Body of pancreas (tissue), 4 donors: ENCODE measurements around the gene CDC42EP1.

Experiments used
- CTCF ChIP-seq, 7 experiments: fragments of 450-650 bp in 4 of 7; fragments of 200-600 bp in 3 of 7; sonication (generic) in 3 of 7; IDR thresholded peaks; one replicate each; pipeline ENCODE4 v1.5.1; 2016 to 2019; ENCODE audit warnings: antibody characterized with exemption in 7 of 7
- POLR2A ChIP-seq, 3 donors: fragments of 450-650 bp; IDR thresholded peaks; one replicate each; pipeline ENCODE4 v1.6.1; 2016; ENCODE audit warnings: antibody characterized with exemption in 3 of 3, mild to moderate bottlenecking in 2 of 3

DNA sequence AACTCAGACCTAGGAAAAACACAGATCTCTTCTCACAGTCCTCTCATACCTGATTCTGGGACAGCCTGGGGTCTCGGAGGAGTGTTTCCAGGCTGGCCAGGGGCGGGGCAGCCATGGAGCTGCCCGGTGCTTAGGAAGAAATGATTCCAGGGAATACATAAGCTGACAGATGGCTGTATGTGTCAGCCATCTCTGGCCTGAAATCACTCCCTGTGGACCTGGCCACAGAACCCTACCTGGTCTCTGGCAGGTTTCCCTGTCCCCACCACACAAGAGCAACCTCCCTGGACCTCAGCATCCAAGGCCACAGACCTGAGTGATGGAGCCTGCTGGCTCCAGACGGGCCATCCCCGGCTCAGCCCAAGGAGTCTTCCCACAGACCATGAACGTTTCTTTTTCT lies 58.4 kb downstream of the CDC42EP1 start:
- TF ChIP-seq CTCF (IDR thresholded peaks at IDR 0.05) (no peak), POLR2A (IDR thresholded peaks at IDR 0.05) (no peak)
